KMS-11 (cell line): ENCODE measurements around the gene LRRC2.

Source experiments
- H2AFZ ChIP-seq: fragments of 200-600 bp; sonication (generic); 2 replicates; pipeline ENCODE4 v1.6.1; 2016; ENCODE audit warnings: antibody characterized with exemption, mixed run types, low read depth
- H3K27ac ChIP-seq: fragments of 200-600 bp; sonication (generic); 2 replicates; pipeline ENCODE4 v1.6.1; 2016; ENCODE audit warnings: mild to moderate bottlenecking, mixed run types
- H3K27me3 ChIP-seq: fragments of 200-600 bp; sonication (generic); 2 replicates; pipeline ENCODE4 v1.6.1; 2017; ENCODE audit warnings: mild to moderate bottlenecking, low read depth, mixed run types, moderate library complexity; ENCODE audit not compliant: insufficient read depth
- H3K36me3 ChIP-seq: fragments of 200-600 bp; sonication (generic); 2 replicates; pipeline ENCODE4 v1.6.1; 2017; ENCODE audit warnings: mild to moderate bottlenecking, mixed run types; ENCODE audit not compliant: insufficient read depth
- H3K4me1 ChIP-seq: fragments of 200-600 bp; sonication (generic); 2 replicates; pipeline ENCODE4 v1.6.1; 2016; ENCODE audit warnings: mild to moderate bottlenecking, low read depth, mixed run types; ENCODE audit not compliant: poor library complexity, severe bottlenecking
- H3K4me2 ChIP-seq: fragments of 200-600 bp; sonication (generic); 2 replicates; pipeline ENCODE4 v1.7.0; 2016; ENCODE audit warnings: mild to moderate bottlenecking, mixed run types
- H3K4me3 ChIP-seq: fragments of 200-600 bp; sonication (generic); IDR thresholded peaks from 2 replicates; pipeline ENCODE4 v1.6.1; 2017; ENCODE audit warnings: low read depth, low read length, mixed read lengths; ENCODE audit not compliant: insufficient read depth
- H3K79me2 ChIP-seq: fragments of 200-600 bp; sonication (generic); 2 replicates; pipeline ENCODE4 v1.6.1; 2016; ENCODE audit warnings: low read depth, mixed run types; ENCODE audit not compliant: insufficient read depth
- H3K9ac ChIP-seq: fragments of 200-600 bp; sonication (generic); 2 replicates; pipeline ENCODE4 v1.6.1; 2016; ENCODE audit warnings: mild to moderate bottlenecking, mixed run types
- H4K20me1 ChIP-seq: fragments of 200-600 bp; sonication (generic); 2 replicates; pipeline ENCODE4 v1.6.1; 2016; ENCODE audit warnings: mild to moderate bottlenecking, mixed run types; ENCODE audit not compliant: insufficient read depth
- TF ChIP-seq, protein P1 (sequence below): fragments of 200-600 bp; sonication (generic); conservative IDR thresholded peaks from 2 replicates; pipeline ENCODE4 v1.6.1; 2017; ENCODE audit warnings: low read depth, mild to moderate bottlenecking, antibody characterized with exemption, low read length, moderate library complexity, mixed read lengths

The LRRC2 gene

GRCh38 chr3:46537316-46537715, 28.8 kb downstream of the LRRC2 start:
- TF ChIP-seq, protein P1, sequence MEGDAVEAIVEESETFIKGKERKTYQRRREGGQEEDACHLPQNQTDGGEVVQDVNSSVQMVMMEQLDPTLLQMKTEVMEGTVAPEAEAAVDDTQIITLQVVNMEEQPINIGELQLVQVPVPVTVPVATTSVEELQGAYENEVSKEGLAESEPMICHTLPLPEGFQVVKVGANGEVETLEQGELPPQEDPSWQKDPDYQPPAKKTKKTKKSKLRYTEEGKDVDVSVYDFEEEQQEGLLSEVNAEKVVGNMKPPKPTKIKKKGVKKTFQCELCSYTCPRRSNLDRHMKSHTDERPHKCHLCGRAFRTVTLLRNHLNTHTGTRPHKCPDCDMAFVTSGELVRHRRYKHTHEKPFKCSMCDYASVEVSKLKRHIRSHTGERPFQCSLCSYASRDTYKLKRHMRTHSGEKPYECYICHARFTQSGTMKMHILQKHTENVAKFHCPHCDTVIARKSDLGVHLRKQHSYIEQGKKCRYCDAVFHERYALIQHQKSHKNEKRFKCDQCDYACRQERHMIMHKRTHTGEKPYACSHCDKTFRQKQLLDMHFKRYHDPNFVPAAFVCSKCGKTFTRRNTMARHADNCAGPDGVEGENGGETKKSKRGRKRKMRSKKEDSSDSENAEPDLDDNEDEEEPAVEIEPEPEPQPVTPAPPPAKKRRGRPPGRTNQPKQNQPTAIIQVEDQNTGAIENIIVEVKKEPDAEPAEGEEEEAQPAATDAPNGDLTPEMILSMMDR = no peak
- H3K4me3 ChIP-seq = no peak overlapping the region
- H3K27me3 ChIP-seq = no peaks in the 10 kb centered on the region
- peaks cover 44% of the 10 kb centered on the region for H3K4me1 ChIP-seq
- no peak overlapping the region; the same call in 1 of the 2 replicates for H2AFZ ChIP-seq
- H3K79me2 ChIP-seq = no peaks in the 10 kb centered on the region
- H3K9ac ChIP-seq = no peak overlapping the region
- H3K27ac ChIP-seq = peak overlapping the region; percentile 96; the same call in 1 of the 2 replicates
- H3K4me2 ChIP-seq = no peak overlapping the region
- H4K20me1 ChIP-seq = no peaks in the 10 kb centered on the region
- no peaks in the 10 kb centered on the region for H3K36me3 ChIP-seq

- TF ChIP-seq, protein P1 = no peak
- peaks cover 39% of the 10 kb centered on the region for H3K4me1 ChIP-seq
- H3K36me3 ChIP-seq = no peaks in the 10 kb centered on the region
- no peak overlapping the region for H2AFZ ChIP-seq
- H3K4me2 ChIP-seq = no peak overlapping the region
- H3K79me2 ChIP-seq = no peaks in the 10 kb centered on the region
- no peak overlapping the region for H3K9ac ChIP-seq
- H3K4me3 ChIP-seq = no peak overlapping the region
- H3K27ac ChIP-seq = no peak overlapping the region
- no peaks in the 10 kb centered on the region for H4K20me1 ChIP-seq
- no peaks in the 10 kb centered on the region for H3K27me3 ChIP-seq
Observed at GRCh38 chr3:46536758-46537157, 29.3 kb downstream of the LRRC2 start.

DNA sequence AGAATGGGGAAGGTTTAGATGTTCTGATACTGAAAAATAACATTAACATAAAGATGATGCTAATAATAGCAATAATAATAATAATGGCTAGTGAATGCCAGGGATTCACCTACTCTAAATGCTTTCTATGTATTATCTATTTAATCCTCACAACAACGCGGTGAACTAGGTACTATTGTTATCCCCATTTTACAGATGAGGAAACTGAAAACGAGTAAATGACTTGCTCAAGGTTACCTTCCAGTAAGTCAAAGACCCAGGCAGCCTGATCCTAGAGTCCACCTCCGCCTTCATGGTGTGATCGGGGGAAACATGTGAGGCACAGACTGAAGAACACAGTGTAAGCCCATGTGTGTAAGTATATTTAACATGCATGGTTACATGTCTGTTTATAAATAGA, 30.4 kb downstream of the LRRC2 start:
- Histone ChIP-seq H3K36me3 (no peaks in the 10 kb centered on the region), H3K4me3 (no peak overlapping the region), H3K4me1 (peaks cover 38% of the 10 kb centered on the region), H4K20me1 (no peaks in the 10 kb centered on the region), H3K9ac (no peak overlapping the region), H3K27me3 (no peaks in the 10 kb centered on the region), H3K27ac (no peak overlapping the region), H2AFZ (no peak overlapping the region), H3K4me2 (no peak overlapping the region), H3K79me2 (no peaks in the 10 kb centered on the region)
- TF ChIP-seq, protein P1 = no peak

DNA sequence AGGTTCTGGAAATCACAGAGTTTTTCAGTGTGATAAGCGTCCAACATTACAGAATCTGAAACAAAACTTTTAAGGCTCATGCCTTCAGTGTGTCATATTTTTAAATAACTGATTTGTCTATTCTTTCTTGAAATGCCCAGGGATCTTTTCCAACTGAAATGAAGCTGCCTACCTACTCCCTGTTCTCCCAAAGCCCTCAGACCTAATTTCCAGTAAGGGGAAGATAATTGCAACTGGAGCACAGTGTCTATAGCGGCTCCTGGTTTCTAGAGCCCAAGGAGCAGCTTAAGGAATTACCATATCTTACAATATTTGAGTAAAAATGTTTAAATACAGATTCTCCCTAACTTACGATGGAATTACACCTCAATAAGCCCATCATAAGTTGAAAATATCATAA, 33.0 kb downstream of the LRRC2 start:
- no peaks in the 10 kb centered on the region for H3K36me3 ChIP-seq
- H4K20me1 ChIP-seq = no peaks in the 10 kb centered on the region
- H3K79me2 ChIP-seq = no peaks in the 10 kb centered on the region
- H3K4me3 ChIP-seq = no peak overlapping the region
- no peak overlapping the region for H3K27ac ChIP-seq
- H3K9ac ChIP-seq = no peak overlapping the region
- H3K4me1 ChIP-seq = peaks cover 18% of the 10 kb centered on the region
- no peaks in the 10 kb centered on the region for H3K27me3 ChIP-seq
- H2AFZ ChIP-seq = no peak overlapping the region
- TF ChIP-seq, protein P1 = no peak
- H3K4me2 ChIP-seq = no peak overlapping the region

- H3K36me3 ChIP-seq = no peaks in the 10 kb centered on the region
- no peak overlapping the region for H3K9ac ChIP-seq
- H3K4me3 ChIP-seq = no peak overlapping the region
- no peak overlapping the region for H3K27ac ChIP-seq
- H3K4me2 ChIP-seq = no peak overlapping the region
- H4K20me1 ChIP-seq = no peaks in the 10 kb centered on the region
- no peak overlapping the region for H2AFZ ChIP-seq
- TF ChIP-seq, protein P1 = no peak
- no peaks in the 10 kb centered on the region for H3K27me3 ChIP-seq
- no peaks in the 10 kb centered on the region for H3K79me2 ChIP-seq
- no peaks in the 10 kb centered on the region for H3K4me1 ChIP-seq
Observed at GRCh38 chr3:46527239-46527638, 38.9 kb downstream of the LRRC2 start.
